ENCODE results near the gene BCKDHA. TPM values are rescaled to one million over a fixed set of nuclear protein-coding genes. Genes with fewer than 3 reads are reported as not detected.
"Not testable (repeated sequence)": the region's sequence is repeated elsewhere in the genome, so short reads cannot be mapped to it uniquely, and the experiment has no call there.

The BCKDHA gene
- total RNA-seq, 1 experiment from 2014 or later = 33.6 TPM

GRCh38 chr19:41407271-41407670, 9.7 kb downstream of the BCKDHA start:
- peaks cover 11% of the 10 kb centered on the region for H3K36me3 Mint-ChIP-seq (ENCODE audit: insufficient read depth, unreplicated experiment)
- H3K9me3 Mint-ChIP-seq (ENCODE audit: unreplicated experiment) = no peaks in the 10 kb centered on the region
- ChIA-PET CTCF (interaction anchor here (0.9 kb wide), 1 partner anchor 32 kb away, joined by 4 read pairs; no protein-coding TSS in a partner anchor), POLR2A (no interaction called here)
- H3K4me1 Mint-ChIP-seq (ENCODE audit: insufficient read depth, unreplicated experiment) = peaks cover 19% of the 10 kb centered on the region
- DNase-seq (ENCODE audit: unreplicated experiment) = no peak
- intact Hi-C loops (cut with micrococcal nuclease) = no loop called here
- BruUV-seq (replicated peaks) = no TSS peak
- H3K4me3 Mint-ChIP-seq (ENCODE audit: unreplicated experiment) = no peak overlapping the region
- H3K27me3 Mint-ChIP-seq (ENCODE audit: insufficient read depth, unreplicated experiment) = no peaks in the 10 kb centered on the region
- no peak for TF ChIP-seq CTCF (IDR thresholded peaks at IDR 0.05; ENCODE audit: unreplicated experiment)
- no peak overlapping the region for H3K27ac Mint-ChIP-seq (ENCODE audit: low read depth, unreplicated experiment)

- POLR2A ChIA-PET = interaction anchor here (1.1 to 2.8 kb wide), 3 partner anchors 10 to 83 kb away, joined by 3 to 19 read pairs (median 4); partner anchors contain the start of gene BCKDHA
- no peak for TF ChIP-seq CTCF (IDR thresholded peaks at IDR 0.05; ENCODE audit: unreplicated experiment)
- H3K4me3 Mint-ChIP-seq (ENCODE audit: unreplicated experiment) = no peak overlapping the region
These were observed 10.6 kb downstream of the BCKDHA start for GRCh38 chr19:41408256-41408655.

GRCh38 chr19:41408846-41409245, 11.2 kb downstream of the BCKDHA start:
- H3K36me3 Mint-ChIP-seq (ENCODE audit: insufficient read depth, unreplicated experiment) = peaks cover 16% of the 10 kb centered on the region
- H3K27me3 Mint-ChIP-seq (ENCODE audit: insufficient read depth, unreplicated experiment); BruUV-seq (replicated peaks); DNase-seq (ENCODE audit: unreplicated experiment); H3K9me3 Mint-ChIP-seq (ENCODE audit: unreplicated experiment); intact Hi-C loops (cut with micrococcal nuclease): not testable (repeated sequence)
- ChIA-PET CTCF (interaction anchor here (0.6 to 1.2 kb wide), 2 partner anchors 20 to 28 kb away, joined by 3 to 6 read pairs; no protein-coding TSS in a partner anchor), POLR2A (interaction anchor here (0.6 to 2.8 kb wide), 8 partner anchors 10 to 985 kb away, joined by 3 to 19 read pairs (median 4); partner anchors contain the start of genes B9D2, BCKDHA, DMAC2 and EXOSC5)
- peak overlapping the region; percentile 13 for H3K4me3 Mint-ChIP-seq (ENCODE audit: unreplicated experiment)
- peaks cover 19% of the 10 kb centered on the region for H3K4me1 Mint-ChIP-seq (ENCODE audit: insufficient read depth, unreplicated experiment)
- H3K27ac Mint-ChIP-seq (ENCODE audit: low read depth, unreplicated experiment) = peak overlapping the region; percentile 87

More at GRCh38 chr19:41408256-41408655, 10.6 kb downstream of the BCKDHA start:
- no peak for DNase-seq (ENCODE audit: unreplicated experiment)
- Mint-ChIP-seq H3K27me3 (ENCODE audit: insufficient read depth, unreplicated experiment) (no peaks in the 10 kb centered on the region), H3K36me3 (ENCODE audit: insufficient read depth, unreplicated experiment) (peaks cover 12% of the 10 kb centered on the region), H3K4me1 (ENCODE audit: insufficient read depth, unreplicated experiment) (peaks cover 19% of the 10 kb centered on the region), H3K9me3 (ENCODE audit: unreplicated experiment) (no peaks in the 10 kb centered on the region), H3K27ac (ENCODE audit: low read depth, unreplicated experiment) (no peak overlapping the region)
- CTCF ChIA-PET = interaction anchor here (1.2 kb wide), 1 partner anchor 21 kb away, joined by 6 read pairs; no protein-coding TSS in a partner anchor
- intact Hi-C loops (cut with micrococcal nuclease) = no loop called here
- BruUV-seq (replicated peaks) = no TSS peak

GRCh38 chr19:41409288-41409687, 11.7 kb downstream of the BCKDHA start:
- CTCF ChIA-PET = interaction anchor here (0.6 to 1.2 kb wide), 2 partner anchors 20 to 28 kb away, joined by 3 to 6 read pairs; no protein-coding TSS in a partner anchor
- POLR2A ChIA-PET = interaction anchor here (0.5 to 2.8 kb wide), 9 partner anchors 11 to 985 kb away, joined by 3 to 19 read pairs (median 3); partner anchors contain the start of genes B9D2, BCKDHA, DMAC2 and EXOSC5
- intact Hi-C loops (cut with micrococcal nuclease) = no loop called here
- peak overlapping the region; percentile 13 for H3K4me3 Mint-ChIP-seq (ENCODE audit: unreplicated experiment)
- H3K9me3 Mint-ChIP-seq (ENCODE audit: unreplicated experiment) = no peaks in the 10 kb centered on the region
- H3K36me3 Mint-ChIP-seq (ENCODE audit: insufficient read depth, unreplicated experiment) = peaks cover 21% of the 10 kb centered on the region
- peak overlapping the region; percentile 87 for H3K27ac Mint-ChIP-seq (ENCODE audit: low read depth, unreplicated experiment)
- peaks cover 19% of the 10 kb centered on the region for H3K4me1 Mint-ChIP-seq (ENCODE audit: insufficient read depth, unreplicated experiment)
- H3K27me3 Mint-ChIP-seq (ENCODE audit: insufficient read depth, unreplicated experiment) = no peaks in the 10 kb centered on the region
- no TSS peak for BruUV-seq (replicated peaks)
- TF ChIP-seq CTCF (IDR thresholded peaks at IDR 0.05; ENCODE audit: unreplicated experiment) = no peak
- peak; percentile 71 for DNase-seq (ENCODE audit: unreplicated experiment)
